ENCODE data around the gene ECT2. TPM values are rescaled to one million over a fixed set of nuclear protein-coding genes. Genes with fewer than 3 reads are reported as not detected.
A peak's percentile ranks its signal among the peaks of the same experiment; 100 is the strongest.

Gene ECT2
- total RNA-seq, 1 experiment from 2014 or later: 81.3 TPM

DNA sequence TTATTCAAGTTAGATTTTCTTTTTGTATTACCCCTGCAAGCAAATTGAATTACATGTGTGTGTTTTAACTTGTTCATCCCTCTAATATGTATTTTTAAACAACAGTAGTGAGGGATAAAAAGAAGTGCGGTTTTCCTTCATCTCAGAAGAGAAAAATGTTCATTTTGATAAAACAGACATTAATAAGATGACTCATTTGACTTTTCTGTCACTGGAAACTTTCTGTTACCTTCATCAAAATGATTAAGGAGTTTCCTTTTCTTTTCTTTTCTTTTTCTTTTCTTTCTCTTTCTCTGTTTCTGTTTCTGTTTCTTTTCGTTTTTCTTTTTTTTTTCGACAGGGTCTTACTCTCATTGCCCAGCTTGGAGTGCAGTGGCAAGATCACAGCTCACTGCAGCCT is 53.0 kb downstream of the ECT2 start:
- Histone ChIP-seq H2BK15ac (ENCODE audit: low read depth, low read length) (no peak overlapping the region), H2BK12ac (ENCODE audit: insufficient read length, low read depth, low read length) (no peak overlapping the region), H4K5ac (ENCODE audit: insufficient read length, low read depth, low read length) (no peak overlapping the region), H4K8ac (replicated peaks; ENCODE audit: insufficient read length, low read depth, low read length) (no peak overlapping the region), H3T11ph (ENCODE audit: low read length) (no peak overlapping the region), H2BK5ac (ENCODE audit: insufficient read length, low read length) (no peak overlapping the region), H3K4me1 (ENCODE audit: insufficient read depth, low read length) (no peaks in the 10 kb centered on the region), H3K14ac (ENCODE audit: insufficient read depth, low read length) (no peak overlapping the region), H2AFZ (ENCODE audit: low read length) (no peak overlapping the region), H2BK120ac (ENCODE audit: low read depth, low read length, poor library complexity, severe bottlenecking) (no peak overlapping the region), H3K79me1 (ENCODE audit: insufficient read depth, low read depth, low read length, poor library complexity, severe bottlenecking) (no peaks in the 10 kb centered on the region), H2AK5ac (ENCODE audit: insufficient read length, low read length) (no peak overlapping the region), H2BK20ac (ENCODE audit: low read depth, low read length, poor library complexity, severe bottlenecking) (no peak overlapping the region), H3K9me3 (ENCODE audit: control insufficient read depth, low read depth, low read length) (no peaks in the 10 kb centered on the region), H3K27ac (ENCODE audit: insufficient read length, low read depth, low read length) (no peak overlapping the region), H3K4me2 (ENCODE audit: insufficient read depth, insufficient read length, low read length) (no peak overlapping the region), H3K4ac (ENCODE audit: low read depth, low read length) (no peak overlapping the region), H4K20me1 (ENCODE audit: control insufficient read depth, insufficient read depth, insufficient read length) (no peaks in the 10 kb centered on the region), H3K56ac (ENCODE audit: insufficient read length, low read depth, low read length) (no peak overlapping the region), H3K23me2 (ENCODE audit: insufficient read length, low read depth, low read length, poor library complexity, severe bottlenecking) (no peaks in the 10 kb centered on the region), H4K91ac (ENCODE audit: insufficient read length, low read depth, low read length) (no peak overlapping the region), H3K23ac (ENCODE audit: insufficient read length, low read depth, low read length) (no peak overlapping the region), H3K79me2 (ENCODE audit: insufficient read depth, low read length) (no peaks in the 10 kb centered on the region), H3K18ac (ENCODE audit: insufficient read length, low read depth, low read length) (no peak overlapping the region), H3K9ac (ENCODE audit: extremely low read depth, insufficient read length, low read length) (no peak overlapping the region), H3K27me3 (ENCODE audit: insufficient read depth, low read length) (no peaks in the 10 kb centered on the region)
- Mint-ChIP-seq H3K27me3 (ENCODE audit: low read depth) (no peaks in the 10 kb centered on the region), H3K36me3 (ENCODE audit: insufficient read depth in 1 of 3, low read depth in 3 of 3) (peaks cover 13 to 53% (median 49%) of the 10 kb centered on the region in 3 experiments; a peak in 6 of 7 replicates), H3K4me1 (no peaks in the 10 kb centered on the region), H3K9me3 (no peaks in the 10 kb centered on the region), H3K27ac (peak overlapping the region in 1 of 3 experiments; percentile 12; a peak in 2 of 7 replicates), H3K4me3 (no peak overlapping the region)
- WGBS (ENCODE audit: extremely low coverage, insufficient read length, low lambda C conversion rate): no CpG with 5 or more reads among the region's 3 CpGs
- TF ChIP-seq, protein P1, sequence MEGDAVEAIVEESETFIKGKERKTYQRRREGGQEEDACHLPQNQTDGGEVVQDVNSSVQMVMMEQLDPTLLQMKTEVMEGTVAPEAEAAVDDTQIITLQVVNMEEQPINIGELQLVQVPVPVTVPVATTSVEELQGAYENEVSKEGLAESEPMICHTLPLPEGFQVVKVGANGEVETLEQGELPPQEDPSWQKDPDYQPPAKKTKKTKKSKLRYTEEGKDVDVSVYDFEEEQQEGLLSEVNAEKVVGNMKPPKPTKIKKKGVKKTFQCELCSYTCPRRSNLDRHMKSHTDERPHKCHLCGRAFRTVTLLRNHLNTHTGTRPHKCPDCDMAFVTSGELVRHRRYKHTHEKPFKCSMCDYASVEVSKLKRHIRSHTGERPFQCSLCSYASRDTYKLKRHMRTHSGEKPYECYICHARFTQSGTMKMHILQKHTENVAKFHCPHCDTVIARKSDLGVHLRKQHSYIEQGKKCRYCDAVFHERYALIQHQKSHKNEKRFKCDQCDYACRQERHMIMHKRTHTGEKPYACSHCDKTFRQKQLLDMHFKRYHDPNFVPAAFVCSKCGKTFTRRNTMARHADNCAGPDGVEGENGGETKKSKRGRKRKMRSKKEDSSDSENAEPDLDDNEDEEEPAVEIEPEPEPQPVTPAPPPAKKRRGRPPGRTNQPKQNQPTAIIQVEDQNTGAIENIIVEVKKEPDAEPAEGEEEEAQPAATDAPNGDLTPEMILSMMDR (conservative IDR thresholded peaks at IDR 0.05): no peak
- no peak for DNase-seq
